HCT116 (cell line): ENCODE data around the gene PAX1.

Source experiments
- CEBPB ChIP-seq: IDR thresholded peaks from 2 replicates; pipeline ENCODE4 v1.6.1; 2012; ENCODE audit warnings: low read depth
- EGR1 ChIP-seq: IDR thresholded peaks from 2 replicates; pipeline ENCODE4 v1.6.1; 2012; ENCODE audit warnings: low read depth
- ELF1 ChIP-seq: IDR thresholded peaks from 2 replicates; pipeline ENCODE4 v1.6.1; 2012; ENCODE audit warnings: low read depth, borderline replicate concordance
- EZH2 ChIP-seq: fragments of 200-600 bp; sonication (generic); IDR thresholded peaks from 2 replicates; pipeline ENCODE4 v1.6.1; 2017; ENCODE audit warnings: antibody characterized with exemption, mixed run types
- FOSL1 ChIP-seq: IDR thresholded peaks from 2 replicates; pipeline ENCODE4 v1.6.1; 2012; ENCODE audit warnings: low read depth
- POLR2A ChIP-seq: IDR thresholded peaks from 2 replicates; pipeline ENCODE4 v1.7.0; 2011; ENCODE audit warnings: borderline replicate concordance; ENCODE audit not compliant: insufficient read depth, insufficient read length; ENCODE audit errors: extremely low read depth
- POLR2AphosphoS5 ChIP-seq: IDR thresholded peaks from 2 replicates; pipeline ENCODE4 v1.6.1; 2011; ENCODE audit warnings: mild to moderate bottlenecking, low read depth, low read length, moderate library complexity
- RAD21 ChIP-seq: IDR thresholded peaks from 2 replicates; pipeline ENCODE4 v1.6.1; 2012; ENCODE audit warnings: low read depth, mild to moderate bottlenecking
- SP1 ChIP-seq: IDR thresholded peaks from 2 replicates; pipeline ENCODE4 v1.6.1; 2012; ENCODE audit warnings: low read depth
- YY1 ChIP-seq: IDR thresholded peaks from 2 replicates; pipeline ENCODE4 v1.6.1; 2011; ENCODE audit warnings: low read length, low read depth, moderate library complexity, mild to moderate bottlenecking; ENCODE audit not compliant: insufficient replicate concordance; ENCODE audit errors: extremely low read depth
- ZBTB33 ChIP-seq: IDR thresholded peaks from 2 replicates; pipeline ENCODE4 v1.6.1; 2011; ENCODE audit warnings: mild to moderate bottlenecking, low read length, moderate library complexity; ENCODE audit not compliant: insufficient replicate concordance; ENCODE audit errors: extremely low read depth
- TF ChIP-seq, protein P1 (sequence below), 3 experiments: fragments of 200-600 bp in 1 of 3; sonication (generic) in 1 of 3; IDR thresholded peaks in 2 of 3; conservative IDR thresholded peaks in 1 of 3; 2 replicates each; pipeline ENCODE4 v1.5.1; 2012 to 2017; ENCODE audit warnings: low read depth in 2 of 3, low read length in 2 of 3, antibody characterized with exemption in 1 of 3, borderline replicate concordance in 1 of 3, control low read depth in 1 of 3, mild to moderate bottlenecking in 1 of 3, mixed read lengths in 1 of 3, mixed run types in 1 of 3, moderate library complexity in 1 of 3; ENCODE audit not compliant: insufficient read depth in 1 of 3
- TF ChIP-seq, protein P2 (sequence below): IDR thresholded peaks from 2 replicates; pipeline ENCODE4 v1.6.1; 2012
- TF ChIP-seq, protein P3 (sequence below): IDR thresholded peaks from 2 replicates; pipeline ENCODE4 v1.6.1; 2012; ENCODE audit warnings: low read depth

- TF ChIP-seq POLR2AphosphoS5 (no peak), EGR1 (no peak), POLR2A (no peak), ZBTB33 (no peak), YY1 (no peak), EZH2 (no peak), SP1 (no peak), FOSL1 (no peak), RAD21 (no peak), CEBPB (no peak), ELF1 (no peak)
- TF ChIP-seq, protein P1, sequence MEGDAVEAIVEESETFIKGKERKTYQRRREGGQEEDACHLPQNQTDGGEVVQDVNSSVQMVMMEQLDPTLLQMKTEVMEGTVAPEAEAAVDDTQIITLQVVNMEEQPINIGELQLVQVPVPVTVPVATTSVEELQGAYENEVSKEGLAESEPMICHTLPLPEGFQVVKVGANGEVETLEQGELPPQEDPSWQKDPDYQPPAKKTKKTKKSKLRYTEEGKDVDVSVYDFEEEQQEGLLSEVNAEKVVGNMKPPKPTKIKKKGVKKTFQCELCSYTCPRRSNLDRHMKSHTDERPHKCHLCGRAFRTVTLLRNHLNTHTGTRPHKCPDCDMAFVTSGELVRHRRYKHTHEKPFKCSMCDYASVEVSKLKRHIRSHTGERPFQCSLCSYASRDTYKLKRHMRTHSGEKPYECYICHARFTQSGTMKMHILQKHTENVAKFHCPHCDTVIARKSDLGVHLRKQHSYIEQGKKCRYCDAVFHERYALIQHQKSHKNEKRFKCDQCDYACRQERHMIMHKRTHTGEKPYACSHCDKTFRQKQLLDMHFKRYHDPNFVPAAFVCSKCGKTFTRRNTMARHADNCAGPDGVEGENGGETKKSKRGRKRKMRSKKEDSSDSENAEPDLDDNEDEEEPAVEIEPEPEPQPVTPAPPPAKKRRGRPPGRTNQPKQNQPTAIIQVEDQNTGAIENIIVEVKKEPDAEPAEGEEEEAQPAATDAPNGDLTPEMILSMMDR (IDR thresholded peaks at IDR 0.05 in 2 of 3, conservative IDR thresholded peaks at IDR 0.05 in 1 of 3; ENCODE audit: borderline replicate concordance in 1 of 3, insufficient read depth in 1 of 3, low read depth in 2 of 3, low read length in 2 of 3), result no peak
- TF ChIP-seq, protein P2, sequence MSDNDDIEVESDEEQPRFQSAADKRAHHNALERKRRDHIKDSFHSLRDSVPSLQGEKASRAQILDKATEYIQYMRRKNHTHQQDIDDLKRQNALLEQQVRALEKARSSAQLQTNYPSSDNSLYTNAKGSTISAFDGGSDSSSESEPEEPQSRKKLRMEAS, result no peak
- TF ChIP-seq, protein P3, sequence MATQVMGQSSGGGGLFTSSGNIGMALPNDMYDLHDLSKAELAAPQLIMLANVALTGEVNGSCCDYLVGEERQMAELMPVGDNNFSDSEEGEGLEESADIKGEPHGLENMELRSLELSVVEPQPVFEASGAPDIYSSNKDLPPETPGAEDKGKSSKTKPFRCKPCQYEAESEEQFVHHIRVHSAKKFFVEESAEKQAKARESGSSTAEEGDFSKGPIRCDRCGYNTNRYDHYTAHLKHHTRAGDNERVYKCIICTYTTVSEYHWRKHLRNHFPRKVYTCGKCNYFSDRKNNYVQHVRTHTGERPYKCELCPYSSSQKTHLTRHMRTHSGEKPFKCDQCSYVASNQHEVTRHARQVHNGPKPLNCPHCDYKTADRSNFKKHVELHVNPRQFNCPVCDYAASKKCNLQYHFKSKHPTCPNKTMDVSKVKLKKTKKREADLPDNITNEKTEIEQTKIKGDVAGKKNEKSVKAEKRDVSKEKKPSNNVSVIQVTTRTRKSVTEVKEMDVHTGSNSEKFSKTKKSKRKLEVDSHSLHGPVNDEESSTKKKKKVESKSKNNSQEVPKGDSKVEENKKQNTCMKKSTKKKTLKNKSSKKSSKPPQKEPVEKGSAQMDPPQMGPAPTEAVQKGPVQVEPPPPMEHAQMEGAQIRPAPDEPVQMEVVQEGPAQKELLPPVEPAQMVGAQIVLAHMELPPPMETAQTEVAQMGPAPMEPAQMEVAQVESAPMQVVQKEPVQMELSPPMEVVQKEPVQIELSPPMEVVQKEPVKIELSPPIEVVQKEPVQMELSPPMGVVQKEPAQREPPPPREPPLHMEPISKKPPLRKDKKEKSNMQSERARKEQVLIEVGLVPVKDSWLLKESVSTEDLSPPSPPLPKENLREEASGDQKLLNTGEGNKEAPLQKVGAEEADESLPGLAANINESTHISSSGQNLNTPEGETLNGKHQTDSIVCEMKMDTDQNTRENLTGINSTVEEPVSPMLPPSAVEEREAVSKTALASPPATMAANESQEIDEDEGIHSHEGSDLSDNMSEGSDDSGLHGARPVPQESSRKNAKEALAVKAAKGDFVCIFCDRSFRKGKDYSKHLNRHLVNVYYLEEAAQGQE, result no peak
These were observed 34.5 kb upstream of the PAX1 start for GRCh38 chr20:21670981-21671380.
